Spleen (tissue), 7 donors: ENCODE measurements around the gene TMEM129.
A peak's percentile ranks its signal among the peaks of the same experiment; 100 is the strongest.

Source experiments
- POLR2A ChIP-seq, 3 donors: fragments of 450-650 bp; IDR thresholded peaks; one replicate each; pipeline ENCODE4 v1.5.1; 2017; ENCODE audit warnings: antibody characterized with exemption in 3 of 3, mild to moderate bottlenecking in 1 of 3
- POLR2AphosphoS5 ChIP-seq, 3 donors: sonication (generic); formaldehyde crosslinking; IDR thresholded peaks; one replicate each; pipeline ENCODE4 v1.5.1; 2017; ENCODE audit warnings: antibody characterized with exemption in 3 of 3
- TF ChIP-seq, protein P1 (sequence below), 11 experiments: fragments of 200-600 bp in 7 of 11; fragments of 450-650 bp in 4 of 11; sonication (generic) in 4 of 11; IDR thresholded peaks in 8 of 11; conservative IDR thresholded peaks in 3 of 11; 1 replicate in 7 of 11; 2 replicates in 4 of 11; pipeline versions ENCODE4 v1.4.0 to v1.8.0; 2016 to 2021; ENCODE audit warnings: antibody characterized with exemption in 11 of 11, inconsistent platforms in 4 of 11, mild to moderate bottlenecking in 1 of 11
- donor health status: DM: no; HTN: no; CAD: no; lungs with moderate emphysema.
- donor health status: DM: no; HTN: no; CAD: no.
- donor health status: DM: no; HTN: no; CAD: no.

DNA sequence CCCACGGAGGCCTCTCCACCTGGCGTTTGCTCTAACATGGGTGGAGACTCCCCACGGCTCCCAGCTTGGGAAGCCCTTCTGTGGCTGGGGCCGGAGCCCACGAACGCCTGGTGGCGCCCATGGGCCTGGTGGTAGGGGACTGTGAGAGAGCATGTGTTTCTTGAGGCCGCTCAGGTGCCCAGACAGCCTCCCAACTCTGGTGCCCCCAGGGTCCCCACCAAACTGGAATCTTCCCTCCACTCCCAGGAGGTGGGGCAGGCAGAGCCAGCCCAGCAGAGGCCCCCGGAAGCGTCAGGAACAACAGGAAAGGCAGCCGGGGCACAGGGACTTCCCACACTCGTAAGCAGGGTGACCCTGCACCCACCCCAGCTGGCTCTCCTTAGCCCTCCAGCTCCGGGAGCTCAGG is 38.7 kb upstream of the TMEM129 start:
- TF ChIP-seq, protein P1, sequence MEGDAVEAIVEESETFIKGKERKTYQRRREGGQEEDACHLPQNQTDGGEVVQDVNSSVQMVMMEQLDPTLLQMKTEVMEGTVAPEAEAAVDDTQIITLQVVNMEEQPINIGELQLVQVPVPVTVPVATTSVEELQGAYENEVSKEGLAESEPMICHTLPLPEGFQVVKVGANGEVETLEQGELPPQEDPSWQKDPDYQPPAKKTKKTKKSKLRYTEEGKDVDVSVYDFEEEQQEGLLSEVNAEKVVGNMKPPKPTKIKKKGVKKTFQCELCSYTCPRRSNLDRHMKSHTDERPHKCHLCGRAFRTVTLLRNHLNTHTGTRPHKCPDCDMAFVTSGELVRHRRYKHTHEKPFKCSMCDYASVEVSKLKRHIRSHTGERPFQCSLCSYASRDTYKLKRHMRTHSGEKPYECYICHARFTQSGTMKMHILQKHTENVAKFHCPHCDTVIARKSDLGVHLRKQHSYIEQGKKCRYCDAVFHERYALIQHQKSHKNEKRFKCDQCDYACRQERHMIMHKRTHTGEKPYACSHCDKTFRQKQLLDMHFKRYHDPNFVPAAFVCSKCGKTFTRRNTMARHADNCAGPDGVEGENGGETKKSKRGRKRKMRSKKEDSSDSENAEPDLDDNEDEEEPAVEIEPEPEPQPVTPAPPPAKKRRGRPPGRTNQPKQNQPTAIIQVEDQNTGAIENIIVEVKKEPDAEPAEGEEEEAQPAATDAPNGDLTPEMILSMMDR (IDR thresholded peaks at IDR 0.05 in 8 of 11, conservative IDR thresholded peaks at IDR 0.05 in 3 of 11): no peak
- TF ChIP-seq POLR2A (IDR thresholded peaks at IDR 0.05): no peak
- peak in 2 of 3 donors; percentile 8 to 32 for TF ChIP-seq POLR2AphosphoS5 (IDR thresholded peaks at IDR 0.05)
